Liver (tissue), 9 donors: ENCODE data around the gene ZFYVE27. TPM values are rescaled to one million over a fixed set of nuclear protein-coding genes. Genes with fewer than 3 reads are reported as not detected.

Experiments
- DNase-seq: peaks from one replicate; pipeline ENCODE4 v3.0.0-alpha.2; 2017; ENCODE audit warnings: low spot score
- H3K27ac ChIP-seq, 2 donors: one replicate each; pipeline ENCODE4 v1.7.0; 2013; ENCODE audit warnings: inconsistent platforms in 2 of 2, low read length in 2 of 2, control low read depth in 1 of 2, low read depth in 1 of 2, mild to moderate bottlenecking in 1 of 2
- H3K27me3 ChIP-seq, 4 donors: one replicate each; pipeline versions ENCODE4 v1.6.1 to v1.7.0; 2013; ENCODE audit warnings: low read length in 3 of 4, inconsistent platforms in 1 of 4, mild to moderate bottlenecking in 1 of 4, moderate library complexity in 1 of 4; ENCODE audit not compliant: control insufficient read depth in 4 of 4, insufficient read depth in 4 of 4
- H3K36me3 ChIP-seq, 4 donors: one replicate each; pipeline versions ENCODE4 v1.6.1 to v1.7.0; 2013; ENCODE audit warnings: low read length in 3 of 4, mild to moderate bottlenecking in 3 of 4, low read depth in 1 of 4, moderate library complexity in 1 of 4; ENCODE audit not compliant: control insufficient read depth in 4 of 4, insufficient read depth in 3 of 4
- H3K4me1 ChIP-seq, 4 donors: one replicate each; pipeline versions ENCODE4 v1.6.1 to v1.7.0; 2013; ENCODE audit warnings: low read length in 3 of 4, mild to moderate bottlenecking in 3 of 4, moderate library complexity in 1 of 4; ENCODE audit not compliant: control insufficient read depth in 4 of 4, insufficient read depth in 4 of 4
- H3K4me3 ChIP-seq, 3 donors: one replicate each; pipeline versions ENCODE4 v1.6.1 to v1.7.0; 2013; ENCODE audit warnings: low read length in 3 of 3, control low read depth in 1 of 3, low read depth in 1 of 3, mild to moderate bottlenecking in 1 of 3
- H3K9ac ChIP-seq, 2 donors: one replicate each; pipeline ENCODE4 v1.7.0; 2013; ENCODE audit warnings: low read length in 2 of 2, mild to moderate bottlenecking in 2 of 2, moderate library complexity in 2 of 2, control low read depth in 1 of 2, low read depth in 1 of 2
- H3K9me3 ChIP-seq, 4 donors: one replicate each; pipeline versions ENCODE4 v1.6.1 to v1.7.0; 2013; ENCODE audit warnings: low read length in 3 of 4; ENCODE audit not compliant: control insufficient read depth in 4 of 4
- EGR1 ChIP-seq, 2 donors: IDR thresholded peaks; 2 replicates each; pipeline ENCODE4 v1.6.1; 2016 to 2018; ENCODE audit warnings: antibody characterized with exemption in 2 of 2, low read depth in 2 of 2
- FOXA1 ChIP-seq: IDR thresholded peaks from 2 replicates; pipeline ENCODE4 v1.6.1; 2016; ENCODE audit warnings: antibody characterized with exemption
- FOXA2 ChIP-seq: IDR thresholded peaks from 2 replicates; pipeline ENCODE4 v1.6.1; 2016; ENCODE audit warnings: antibody characterized with exemption
- HNF4A ChIP-seq, 2 donors: conservative IDR thresholded peaks; 2 replicates each; pipeline ENCODE4 v1.6.1; 2016; ENCODE audit warnings: antibody characterized with exemption in 2 of 2, mild to moderate bottlenecking in 2 of 2
- HNF4G ChIP-seq: IDR thresholded peaks from 2 replicates; pipeline ENCODE4 v1.6.1; 2016; ENCODE audit warnings: antibody characterized with exemption
- JUND ChIP-seq, 2 donors: IDR thresholded peaks; 2 replicates each; pipeline ENCODE4 v1.6.1; 2016; ENCODE audit warnings: antibody characterized with exemption in 2 of 2
- NR2F2 ChIP-seq: IDR thresholded peaks from 2 replicates; pipeline ENCODE4 v1.6.1; 2016; ENCODE audit warnings: antibody characterized with exemption
- RAD21 ChIP-seq, 2 donors: IDR thresholded peaks; 2 replicates each; pipeline ENCODE4 v1.6.1; 2016; ENCODE audit warnings: antibody characterized with exemption in 2 of 2, mild to moderate bottlenecking in 2 of 2
- SP1 ChIP-seq: IDR thresholded peaks from 2 replicates; pipeline ENCODE4 v1.6.1; 2018; ENCODE audit warnings: antibody characterized with exemption, mild to moderate bottlenecking
- TAF1 ChIP-seq: conservative IDR thresholded peaks from 2 replicates; pipeline ENCODE4 v1.6.1; 2016; ENCODE audit warnings: antibody characterized with exemption, mild to moderate bottlenecking
- YY1 ChIP-seq: IDR thresholded peaks from 2 replicates; pipeline ENCODE4 v1.6.1; 2016; ENCODE audit warnings: antibody characterized with exemption, mild to moderate bottlenecking
- WGBS: extraction: QIAGEN DNeasy Blood & Tissue Kit; methylation state at CpG from one replicate; pipeline ENCODE4 v1.1.7; 2013; 5-methylcytosine and 5-hydroxymethylcytosine counted together
- polyA plus RNA-seq, 2 donors: library from polyadenylated mRNA; stranded (reverse) in 1 of 2; unstranded in 1 of 2; fragments of 200-250 nt in 1 of 2; fragments of >200 nt in 1 of 2; fragmentation: Nextera tagmentation in 1 of 2; extraction: Ambion mirVana in 1 of 2; gene quantifications; one replicate each; pipeline versions ENCODE4 v1.2.1 to v1.2.3, GENCODE V29; 2013 to 2015
- total RNA-seq, 2 donors: library from RNA; depleted of rRNA; stranded (reverse); fragments of >200 nt; gene quantifications; one replicate each; pipeline ENCODE4 v1.2.3, GENCODE V29; 2014
- TF ChIP-seq, protein P1 (sequence below): IDR thresholded peaks from 2 replicates; pipeline ENCODE4 v1.6.1; 2016; ENCODE audit warnings: antibody characterized with exemption, mild to moderate bottlenecking
- TF ChIP-seq, protein P2 (sequence below): IDR thresholded peaks from 2 replicates; pipeline ENCODE4 v1.6.1; 2016; ENCODE audit warnings: antibody characterized with exemption
- TF ChIP-seq, protein P3 (sequence below): IDR thresholded peaks from 2 replicates; pipeline ENCODE4 v1.6.1; 2016; ENCODE audit warnings: antibody characterized with exemption
- donor health status: healthy.
- donor health status: healthy.
- donor health status: healthy.
- donor health status: healthy.
- donor health status: healthy.

ZFYVE27 gene
- total and polyA plus RNA-seq, 4 donors: 10.2 to 25.9 (median 13.1) TPM

DNA sequence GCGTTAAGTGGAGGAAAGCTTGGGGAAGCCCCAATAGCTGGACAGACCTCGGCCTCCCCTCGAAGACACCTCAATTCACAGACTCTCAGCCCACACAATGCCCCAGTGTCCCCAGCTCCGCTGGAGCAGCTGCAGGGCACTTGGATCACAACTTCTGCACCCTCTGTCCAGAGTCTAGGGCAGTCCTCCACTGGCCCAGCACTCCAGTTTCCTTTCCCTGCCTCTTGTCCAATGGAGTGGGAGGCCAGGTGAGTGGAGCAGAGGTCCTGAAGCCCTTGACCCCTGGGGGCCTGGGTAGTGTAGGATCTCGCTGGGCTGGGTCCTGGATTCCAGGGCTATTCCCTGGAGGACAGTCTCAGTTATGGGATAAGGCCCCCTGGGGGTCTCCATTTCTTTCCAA is 23.0 kb downstream of the ZFYVE27 start:
- WGBS: 87% methylated on average over 5 of the region's 5 CpGs
- no peak for TF ChIP-seq RAD21 (IDR thresholded peaks at IDR 0.05)
- Histone ChIP-seq H3K4me1 (no peaks in the 10 kb centered on the region), H3K9ac (no peak overlapping the region), H3K27ac (no peak overlapping the region), H3K36me3 (peaks cover 28 to 49% (median 31%) of the 10 kb centered on the region in 4 donors), H3K4me3 (no peak overlapping the region), H3K27me3 (no peaks in the 10 kb centered on the region), H3K9me3 (no peaks in the 10 kb centered on the region)
- DNase-seq: no peak

DNA sequence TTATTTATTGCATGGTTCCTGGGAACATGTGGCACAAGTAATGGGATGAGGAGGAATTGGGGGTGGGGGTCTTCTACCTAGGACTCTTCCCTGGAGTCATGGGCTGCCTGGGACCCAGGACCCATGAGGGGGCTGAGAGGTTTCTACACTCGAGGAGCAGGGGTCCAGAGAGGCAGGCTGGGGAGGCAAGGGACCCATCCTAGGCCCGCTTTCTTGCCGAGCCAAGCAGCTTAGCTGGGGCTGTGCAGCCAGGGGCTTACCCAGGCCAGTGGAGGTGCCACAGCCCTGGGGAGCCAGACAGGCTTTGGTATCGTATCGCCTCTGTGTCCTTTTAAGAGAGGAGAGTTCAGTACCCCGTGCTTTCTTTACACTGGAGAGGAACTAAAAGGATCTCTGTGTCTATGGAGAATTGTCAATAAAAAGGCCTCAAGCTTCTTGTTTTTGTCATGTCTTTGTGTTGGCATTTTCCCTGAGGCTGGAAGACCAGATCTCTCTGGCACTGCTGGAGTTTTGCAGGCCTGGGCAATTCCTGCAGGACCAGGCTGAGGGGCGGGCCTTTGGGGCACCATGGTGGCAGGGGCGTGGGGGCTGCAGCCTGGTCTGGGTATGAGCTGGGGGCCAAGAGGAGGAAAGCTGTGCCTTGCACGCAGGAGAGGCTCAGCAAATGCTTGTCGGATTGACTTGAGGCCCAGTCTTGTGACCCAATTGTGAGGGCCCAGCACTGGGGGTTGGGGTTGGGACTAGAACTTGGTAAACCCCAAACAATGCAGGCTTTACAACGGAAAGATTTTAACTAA is 23.7 kb downstream of the ZFYVE27 start:
- 96% methylated on average over 11 of the region's 11 CpGs for WGBS
- TF ChIP-seq, protein P1, sequence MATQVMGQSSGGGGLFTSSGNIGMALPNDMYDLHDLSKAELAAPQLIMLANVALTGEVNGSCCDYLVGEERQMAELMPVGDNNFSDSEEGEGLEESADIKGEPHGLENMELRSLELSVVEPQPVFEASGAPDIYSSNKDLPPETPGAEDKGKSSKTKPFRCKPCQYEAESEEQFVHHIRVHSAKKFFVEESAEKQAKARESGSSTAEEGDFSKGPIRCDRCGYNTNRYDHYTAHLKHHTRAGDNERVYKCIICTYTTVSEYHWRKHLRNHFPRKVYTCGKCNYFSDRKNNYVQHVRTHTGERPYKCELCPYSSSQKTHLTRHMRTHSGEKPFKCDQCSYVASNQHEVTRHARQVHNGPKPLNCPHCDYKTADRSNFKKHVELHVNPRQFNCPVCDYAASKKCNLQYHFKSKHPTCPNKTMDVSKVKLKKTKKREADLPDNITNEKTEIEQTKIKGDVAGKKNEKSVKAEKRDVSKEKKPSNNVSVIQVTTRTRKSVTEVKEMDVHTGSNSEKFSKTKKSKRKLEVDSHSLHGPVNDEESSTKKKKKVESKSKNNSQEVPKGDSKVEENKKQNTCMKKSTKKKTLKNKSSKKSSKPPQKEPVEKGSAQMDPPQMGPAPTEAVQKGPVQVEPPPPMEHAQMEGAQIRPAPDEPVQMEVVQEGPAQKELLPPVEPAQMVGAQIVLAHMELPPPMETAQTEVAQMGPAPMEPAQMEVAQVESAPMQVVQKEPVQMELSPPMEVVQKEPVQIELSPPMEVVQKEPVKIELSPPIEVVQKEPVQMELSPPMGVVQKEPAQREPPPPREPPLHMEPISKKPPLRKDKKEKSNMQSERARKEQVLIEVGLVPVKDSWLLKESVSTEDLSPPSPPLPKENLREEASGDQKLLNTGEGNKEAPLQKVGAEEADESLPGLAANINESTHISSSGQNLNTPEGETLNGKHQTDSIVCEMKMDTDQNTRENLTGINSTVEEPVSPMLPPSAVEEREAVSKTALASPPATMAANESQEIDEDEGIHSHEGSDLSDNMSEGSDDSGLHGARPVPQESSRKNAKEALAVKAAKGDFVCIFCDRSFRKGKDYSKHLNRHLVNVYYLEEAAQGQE: no peak
- no peak for TF ChIP-seq YY1
- TF ChIP-seq HNF4A (conservative IDR thresholded peaks at IDR 0.05): no peak
- no peak for TF ChIP-seq JUND (IDR thresholded peaks at IDR 0.05)
- TF ChIP-seq, protein P2, sequence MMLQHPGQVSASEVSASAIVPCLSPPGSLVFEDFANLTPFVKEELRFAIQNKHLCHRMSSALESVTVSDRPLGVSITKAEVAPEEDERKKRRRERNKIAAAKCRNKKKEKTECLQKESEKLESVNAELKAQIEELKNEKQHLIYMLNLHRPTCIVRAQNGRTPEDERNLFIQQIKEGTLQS: no peak
- no peak for TF ChIP-seq RAD21 (IDR thresholded peaks at IDR 0.05)
- no peak for TF ChIP-seq FOXA1
- TF ChIP-seq, protein P3, sequence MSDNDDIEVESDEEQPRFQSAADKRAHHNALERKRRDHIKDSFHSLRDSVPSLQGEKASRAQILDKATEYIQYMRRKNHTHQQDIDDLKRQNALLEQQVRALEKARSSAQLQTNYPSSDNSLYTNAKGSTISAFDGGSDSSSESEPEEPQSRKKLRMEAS: no peak
- TF ChIP-seq FOXA2: no peak
- no peak for TF ChIP-seq EGR1 (IDR thresholded peaks at IDR 0.05; ENCODE audit: low read depth in 2 of 2)
- TF ChIP-seq HNF4G: no peak
- Histone ChIP-seq H3K27me3 (no peaks in the 10 kb centered on the region), H3K4me1 (no peaks in the 10 kb centered on the region), H3K36me3 (peaks cover 23 to 42% (median 26%) of the 10 kb centered on the region in 4 donors), H3K27ac (no peak overlapping the region), H3K9me3 (no peaks in the 10 kb centered on the region), H3K4me3 (no peak overlapping the region), H3K9ac (no peak overlapping the region)
- DNase-seq: no peak

DNA sequence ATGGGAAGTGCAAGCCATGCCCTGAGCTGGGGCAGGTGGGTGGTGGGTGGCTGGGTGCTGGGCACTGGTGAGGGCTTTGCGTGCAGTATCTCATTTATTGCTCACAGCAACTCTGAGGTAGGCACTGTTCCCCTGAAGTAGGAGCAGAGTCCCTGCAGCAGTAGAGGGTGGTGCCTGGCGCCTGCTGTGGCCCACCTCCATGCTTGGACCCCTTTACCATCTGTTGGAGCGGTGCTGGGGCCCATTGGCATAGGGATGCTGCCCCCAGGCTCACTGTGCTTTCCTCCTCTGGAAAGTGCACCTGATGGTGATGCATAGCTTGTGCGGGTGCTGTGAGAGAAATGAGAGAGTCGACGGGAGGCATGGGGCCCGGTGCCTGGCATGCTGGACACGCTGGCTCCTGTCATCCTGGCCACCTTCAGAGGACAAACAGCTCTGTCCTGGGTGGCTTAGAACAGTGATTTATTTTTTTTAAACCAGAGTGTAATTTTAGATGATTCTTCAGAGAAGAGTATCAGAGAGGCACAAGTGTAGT is 24.5 kb downstream of the ZFYVE27 start:
- 96% methylated on average over 8 of the region's 8 CpGs for WGBS
- Histone ChIP-seq H3K9me3 (no peaks in the 10 kb centered on the region), H3K4me1 (no peaks in the 10 kb centered on the region), H3K9ac (no peak overlapping the region), H3K27me3 (no peaks in the 10 kb centered on the region), H3K36me3 (peaks cover 17 to 35% (median 23%) of the 10 kb centered on the region in 4 donors), H3K27ac (no peak overlapping the region), H3K4me3 (no peak overlapping the region)
- no peak for DNase-seq
- no peak for TF ChIP-seq YY1
- TF ChIP-seq HNF4A (conservative IDR thresholded peaks at IDR 0.05): no peak
- TF ChIP-seq NR2F2: no peak
- no peak for TF ChIP-seq SP1
- TF ChIP-seq HNF4G: no peak
- TF ChIP-seq, protein P3: no peak
- TF ChIP-seq FOXA2: no peak
- TF ChIP-seq TAF1: no peak
- TF ChIP-seq FOXA1: no peak
